Stimulated activated CD8-positive, alpha-beta memory T cell treated with anti-CD3 and anti-CD28 coated beads, Interleukin-4, amount 100 ng/mL, for 4 hours (primary cell): ENCODE data around the gene INSIG2.
"Not testable (repeated sequence)": the region's sequence is repeated elsewhere in the genome, so short reads cannot be mapped to it uniquely, and the experiment has no call there.

ENCODE experiments used
- DNase-seq, 2 donors: peaks; one replicate each; pipeline ENCODE4 v3.0.0-alpha.2; 2020; ENCODE audit warnings: low read depth in 2 of 2, low spot score in 1 of 2

INSIG2 gene

GRCh38 chr2:118059919-118060478 lies 28.3 kb upstream of the INSIG2 start:
- no peak for DNase-seq

GRCh38 chr2:118061135-118061955 lies 26.9 kb upstream of the INSIG2 start:
- no peak for DNase-seq

- no peak for DNase-seq
Measured at GRCh38 chr2:118062048-118062447, 26.2 kb upstream of the INSIG2 start.

DNA sequence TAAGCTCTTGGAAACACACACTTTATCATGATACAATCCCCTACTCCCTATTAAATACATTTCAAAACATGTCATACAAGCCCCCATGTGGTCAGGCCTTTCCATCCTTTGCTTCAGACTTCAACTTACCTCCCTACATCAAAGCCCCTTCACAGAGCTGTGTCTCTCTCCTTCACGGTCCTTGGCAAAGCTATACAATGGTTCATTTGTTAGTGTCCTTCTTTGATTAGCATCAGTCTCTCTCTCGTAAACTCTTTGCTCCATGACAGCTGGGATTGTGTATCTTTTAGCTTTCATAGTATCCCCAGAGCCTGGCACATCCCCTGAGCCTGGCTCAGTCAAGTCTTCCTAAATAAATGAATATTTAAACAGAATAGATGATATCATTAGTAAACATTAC lies 25.6 kb upstream of the INSIG2 start:
- no peak for DNase-seq

- no peak for DNase-seq
Measured at GRCh38 chr2:118065015-118065706, 23.1 kb upstream of the INSIG2 start.

- no peak for DNase-seq
Measured at GRCh38 chr2:118065921-118066511, 22.3 kb upstream of the INSIG2 start.

DNA sequence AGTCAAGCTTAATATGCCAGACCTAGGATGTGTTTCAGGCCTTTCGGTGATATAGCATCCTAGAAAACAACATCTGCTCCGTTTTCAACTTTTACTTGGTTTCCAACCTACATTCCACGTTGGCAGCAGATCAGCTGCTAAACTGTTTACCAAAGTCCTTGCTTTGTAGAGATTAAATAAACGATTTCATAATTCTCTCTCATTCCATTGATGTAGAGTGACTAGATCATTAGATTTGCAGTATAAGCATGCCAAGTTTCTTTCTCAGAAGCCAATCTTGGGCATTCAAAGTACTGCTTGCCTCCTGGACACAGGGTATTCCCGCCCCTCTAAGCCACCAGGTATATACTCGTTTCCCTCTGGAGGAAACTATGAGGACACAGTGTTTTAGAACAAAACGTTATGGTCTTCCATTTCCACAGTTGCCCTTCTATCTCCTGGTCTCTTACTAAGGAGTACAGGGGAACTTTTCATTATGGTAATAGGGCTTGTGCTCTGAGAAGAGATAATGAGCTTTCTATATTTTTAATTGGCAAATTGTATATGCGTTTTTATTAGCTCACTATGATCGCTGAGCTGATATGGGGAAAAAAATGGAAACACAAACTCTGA lies 10.5 kb upstream of the INSIG2 start:
- no peak for DNase-seq

- DNase-seq: no peak
Measured at GRCh38 chr2:118078734-118079133, 9.5 kb upstream of the INSIG2 start.

GRCh38 chr2:118084491-118085089 lies 3.7 kb upstream of the INSIG2 start:
- no peak for DNase-seq

GRCh38 chr2:118085173-118086023 lies 2.9 kb upstream of the INSIG2 start:
- no peak for DNase-seq

DNA sequence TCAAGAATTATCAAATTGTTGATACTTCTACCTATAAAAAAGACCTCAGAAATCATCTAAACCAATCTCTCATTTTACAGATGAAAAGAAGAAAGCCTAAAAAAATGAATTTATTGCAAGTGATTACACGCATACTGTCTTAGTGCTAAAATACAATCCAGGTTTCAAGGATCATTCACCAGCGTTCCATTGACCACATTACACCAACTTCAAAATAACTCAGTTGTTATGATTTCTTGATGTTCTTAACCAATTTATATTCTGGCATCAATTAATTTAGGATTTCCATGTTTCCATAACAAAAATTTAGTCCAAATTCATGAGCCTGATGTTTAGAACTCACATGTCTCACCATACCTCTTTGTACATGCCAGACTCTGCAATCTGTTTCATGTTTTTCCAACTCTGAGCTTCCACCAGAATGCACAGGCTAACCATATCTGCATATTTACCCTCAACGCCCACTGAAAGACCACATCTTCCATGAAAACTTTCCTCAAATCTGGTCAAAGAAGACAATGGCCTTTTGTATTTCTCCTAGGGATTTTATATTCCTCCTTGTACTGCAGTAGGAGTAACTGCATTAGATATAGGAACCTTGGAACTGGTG lies 2.1 kb upstream of the INSIG2 start:
- DNase-seq: no peak

- DNase-seq: no peak
Measured at GRCh38 chr2:118089139-118089800, 999 bp downstream of the INSIG2 start.

DNA sequence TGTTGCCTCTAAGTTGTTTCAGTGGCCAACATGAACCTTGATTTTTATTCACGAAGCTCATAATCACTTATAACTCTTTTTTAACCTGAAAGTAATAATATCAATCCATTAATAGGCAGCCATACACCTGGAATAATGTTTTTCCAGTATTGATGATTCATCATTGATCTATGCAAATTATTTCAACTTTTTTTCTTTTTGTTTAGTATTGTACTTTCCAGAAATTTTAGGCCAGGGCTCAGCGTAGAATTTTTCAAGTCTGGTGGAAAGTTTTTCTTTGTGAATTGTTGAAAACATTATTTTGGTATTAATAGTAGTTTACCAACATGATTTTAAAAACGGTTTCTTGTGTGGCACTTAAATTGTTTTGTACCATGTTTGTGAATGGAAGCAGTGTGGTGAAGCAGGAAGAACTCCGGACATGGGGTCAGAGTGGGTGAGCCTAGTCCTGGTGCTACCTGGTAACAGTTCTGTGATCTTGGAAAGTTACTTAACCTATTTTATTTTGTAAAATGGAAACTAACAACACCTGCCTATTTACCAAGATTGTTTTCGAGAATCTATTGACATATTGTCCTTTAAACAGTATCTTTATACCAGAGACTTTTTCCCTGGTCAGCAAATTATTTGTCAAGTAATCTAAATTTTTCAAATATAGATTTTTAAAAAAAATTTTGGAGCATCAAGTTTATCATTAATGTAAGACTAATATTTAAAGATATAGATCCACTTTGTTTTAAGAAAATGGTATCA lies 2.3 kb downstream of the INSIG2 start:
- DNase-seq: no peak

DNA sequence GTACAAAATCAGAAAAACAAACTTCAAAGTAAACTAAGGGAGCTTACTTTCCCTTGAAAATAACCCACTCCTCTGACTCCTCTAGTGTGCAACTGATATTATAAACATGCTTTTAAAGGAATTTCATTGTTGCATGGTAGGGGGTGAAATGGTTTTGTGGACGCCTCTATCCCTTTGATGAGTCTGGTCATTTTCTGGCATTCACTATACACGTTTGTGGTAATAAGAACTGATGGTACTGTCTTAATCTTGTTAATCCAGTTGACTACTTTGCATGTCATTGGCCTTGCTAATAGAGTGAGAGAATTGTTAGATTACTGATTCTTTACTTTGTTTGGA lies 2.8 kb downstream of the INSIG2 start:
- DNase-seq: no peak

DNA sequence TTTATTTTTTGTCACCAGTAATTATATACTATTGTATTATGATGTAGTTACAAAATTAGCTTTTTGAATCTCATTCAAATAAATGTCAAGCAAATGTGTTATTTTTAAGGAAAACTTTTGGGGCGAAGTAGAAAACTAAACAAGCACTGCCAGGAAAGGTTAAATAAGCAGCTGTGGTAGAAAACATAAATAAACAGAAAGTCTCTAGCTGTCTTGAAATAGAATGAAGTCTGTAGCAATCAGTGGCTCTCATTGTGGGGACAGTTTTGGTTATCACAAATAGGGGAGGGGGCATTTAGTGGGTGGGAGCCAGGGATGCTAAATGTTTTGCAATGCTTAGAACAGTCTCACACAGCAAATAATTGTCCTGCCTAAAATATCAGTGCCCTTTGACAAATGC lies 3.4 kb downstream of the INSIG2 start:
- no peak for DNase-seq

DNA sequence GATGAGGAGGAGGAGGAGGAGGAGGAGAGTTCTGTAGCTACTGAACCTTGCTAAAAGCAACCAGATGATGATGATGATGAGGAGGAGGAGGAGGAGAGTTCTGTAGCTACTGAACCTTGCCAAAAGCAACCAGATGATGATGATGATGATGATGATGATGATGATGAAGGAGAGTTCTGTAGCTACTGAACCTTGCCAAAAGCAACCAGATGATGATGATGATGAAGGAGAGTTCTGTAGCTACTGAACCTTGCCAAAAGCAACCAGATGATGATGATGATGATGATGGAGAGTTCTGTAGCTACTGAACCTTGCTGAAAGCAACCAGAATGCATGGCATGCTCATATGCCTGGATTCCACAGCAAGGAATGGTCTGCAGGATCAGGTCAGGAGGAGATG lies 5.8 kb downstream of the INSIG2 start:
- not testable (repeated sequence) for DNase-seq

DNA sequence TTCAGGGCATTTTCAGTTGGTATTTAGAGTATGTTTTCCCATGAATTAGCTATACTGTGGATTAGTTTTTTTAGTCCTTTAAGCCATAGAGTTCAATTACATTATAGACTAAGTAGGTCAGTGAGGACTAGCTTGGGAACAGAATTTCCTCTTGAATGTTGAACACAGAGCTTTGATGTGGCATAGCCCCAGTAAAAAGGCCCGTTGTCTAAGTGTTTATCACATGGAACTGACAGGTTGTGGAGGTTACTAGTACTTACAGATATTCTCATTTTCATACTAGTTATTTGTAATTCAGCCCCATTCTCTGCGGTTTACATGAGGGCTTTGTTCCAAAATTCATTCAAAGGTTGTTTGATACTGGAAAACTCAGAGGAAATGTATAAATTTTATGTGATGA lies 6.2 kb downstream of the INSIG2 start:
- no peak for DNase-seq

- DNase-seq: no peak
Measured at GRCh38 chr2:118095610-118096009, 7.3 kb downstream of the INSIG2 start.

DNA sequence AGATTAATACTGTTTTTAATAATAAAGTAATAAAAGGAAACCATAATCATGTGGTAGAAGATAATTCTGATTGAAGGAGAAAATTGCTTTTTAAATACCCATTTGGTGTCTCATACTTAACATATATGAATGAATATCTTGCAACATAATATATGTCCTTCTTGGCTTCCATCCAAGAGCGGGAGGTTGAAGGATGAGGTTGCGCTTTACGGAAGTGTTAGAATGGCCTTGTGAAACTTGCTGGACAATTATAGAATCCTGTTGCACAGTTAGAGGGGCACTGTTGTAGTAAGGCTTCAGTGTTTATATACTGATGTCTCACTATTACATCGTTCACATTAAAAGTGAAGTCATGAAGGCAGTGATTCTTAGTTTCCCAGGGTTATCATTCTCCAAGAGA lies 9.4 kb downstream of the INSIG2 start:
- no peak for DNase-seq
